HG02943 (cell line): ENCODE measurements around the gene NUP85.
"Not testable (repeated sequence)": the region's sequence is repeated elsewhere in the genome, so short reads cannot be mapped to it uniquely, and the experiment has no call there.

Experiments
- ATAC-seq: cut with Tn5 transposase; IDR thresholded peaks from one replicate; pipeline ENCODE4 v1.9.1; 2021; ENCODE audit warnings: mild to moderate bottlenecking, low read depth, moderate library complexity; ENCODE audit not compliant: unreplicated experiment

The NUP85 gene

DNA sequence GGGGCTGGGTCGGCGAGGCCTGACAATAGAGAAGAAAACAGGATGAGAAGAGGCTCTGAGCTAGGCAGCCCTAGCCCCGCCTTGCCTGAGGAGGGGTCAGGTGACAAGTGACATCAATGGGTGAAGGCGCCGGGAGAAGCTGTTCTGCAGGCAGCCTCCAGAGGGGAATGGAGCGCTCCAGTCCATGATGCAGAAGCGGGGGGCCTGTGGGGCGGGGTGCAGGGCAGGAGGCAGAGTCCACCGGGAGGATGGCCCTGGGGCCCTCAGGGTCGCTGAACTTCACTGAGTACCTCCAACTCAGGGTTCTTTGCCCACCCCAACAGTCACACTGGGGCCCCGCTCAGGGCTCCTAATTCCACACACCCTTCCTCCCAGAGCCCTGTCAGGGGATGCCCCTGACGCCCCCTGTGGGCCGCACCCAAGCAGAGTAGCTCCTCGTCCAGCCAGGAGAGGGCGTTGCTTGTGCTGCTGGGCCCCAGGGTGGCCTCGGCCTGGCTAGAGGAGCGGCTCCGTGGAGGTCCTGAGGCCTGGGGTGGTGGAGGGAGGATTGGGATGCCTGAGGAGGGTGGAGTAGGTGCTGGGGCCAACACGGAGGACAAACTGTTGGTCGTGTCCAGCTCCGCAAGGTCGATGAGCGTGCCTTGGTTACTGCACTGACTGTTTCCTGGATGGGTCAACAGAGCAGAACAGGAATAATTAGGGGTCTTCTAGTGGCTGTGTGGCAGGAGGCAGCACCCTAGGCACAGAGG, 35.1 kb downstream of the NUP85 start:
- no peak for ATAC-seq

DNA sequence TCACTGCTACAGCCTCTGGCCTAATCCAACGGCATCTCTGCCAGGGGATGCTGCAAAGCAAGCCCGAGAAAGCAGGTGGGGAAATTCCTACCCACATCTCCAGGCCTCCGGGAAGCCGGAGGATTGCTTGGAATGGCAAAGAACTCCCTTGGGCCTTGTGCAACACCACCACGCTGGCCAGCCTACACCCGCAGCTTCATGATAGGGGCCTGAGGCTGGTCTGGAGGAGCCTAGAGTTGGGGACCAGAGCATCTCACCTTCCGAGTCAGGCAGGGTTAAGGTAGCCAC, 35.6 kb downstream of the NUP85 start:
- ATAC-seq: no peak

DNA sequence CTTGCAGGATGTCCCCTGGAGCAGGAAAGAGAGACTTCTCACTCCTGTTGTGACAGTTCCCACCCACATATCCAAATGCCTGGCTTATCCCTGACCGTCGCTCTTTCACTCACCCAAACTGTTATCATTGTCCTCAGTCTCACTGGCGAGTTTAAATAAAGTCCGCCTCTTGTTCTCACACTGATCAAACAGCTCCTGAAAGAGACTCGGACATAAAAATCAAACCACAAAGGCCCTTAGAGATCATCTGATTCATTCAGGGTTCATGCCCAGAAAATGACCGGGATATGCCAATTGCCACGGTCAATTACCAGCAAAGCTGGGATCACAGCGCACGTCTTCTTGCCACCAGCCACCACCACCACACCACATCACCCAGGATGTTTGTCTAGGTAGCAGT, 36.0 kb downstream of the NUP85 start:
- ATAC-seq: no peak

DNA sequence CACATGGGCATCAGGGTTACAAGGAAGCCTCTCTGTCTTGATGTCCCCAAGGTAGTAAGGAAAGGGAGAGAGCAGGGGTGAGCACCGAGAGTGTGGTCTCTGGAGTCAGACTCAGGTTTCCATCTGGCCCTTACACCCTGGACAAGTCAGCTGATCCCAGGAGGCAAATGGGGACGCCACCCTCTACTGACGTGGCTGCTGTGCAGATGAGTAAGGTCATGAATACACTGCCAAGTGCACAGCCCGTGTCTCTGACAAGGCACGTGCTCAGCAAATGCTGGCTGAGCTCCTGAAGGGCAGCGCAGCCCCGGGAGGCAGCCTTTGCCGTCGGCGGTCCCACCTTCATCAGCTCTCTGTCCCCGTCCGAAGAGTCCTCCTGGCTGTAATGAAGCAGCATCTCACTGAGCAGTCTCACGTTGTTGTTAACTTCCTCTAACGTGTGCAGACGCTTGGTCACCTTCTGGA, 36.5 kb downstream of the NUP85 start:
- ATAC-seq: no peak

DNA sequence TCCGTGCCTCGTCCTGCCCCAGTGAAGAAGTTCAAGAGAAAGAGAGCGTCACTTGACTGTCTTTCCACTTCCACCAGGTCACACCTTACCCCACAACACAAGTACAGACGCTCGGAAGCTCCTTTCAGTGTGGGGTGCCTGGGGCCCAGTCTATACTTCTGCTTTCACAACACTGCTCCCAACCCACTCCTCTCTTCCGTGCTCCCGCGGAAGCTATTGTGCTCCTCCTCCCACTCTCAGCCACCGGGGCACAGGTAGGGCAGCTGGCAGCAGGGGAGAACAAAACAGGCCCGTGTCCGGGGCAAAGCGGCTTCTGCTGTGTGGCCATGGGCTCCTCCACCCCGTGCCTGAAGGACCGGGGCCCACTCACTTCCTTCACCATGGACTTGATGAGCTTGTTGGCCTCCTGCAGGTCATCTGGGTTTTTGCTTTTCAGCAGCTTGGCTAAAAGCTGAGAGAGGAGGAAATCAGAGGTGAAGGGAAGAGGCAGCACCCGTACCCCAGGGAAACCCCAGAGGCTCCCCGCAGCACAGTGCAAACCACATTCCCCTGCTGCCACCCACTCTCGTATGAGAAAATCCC, 37.1 kb downstream of the NUP85 start:
- no peak for ATAC-seq

DNA sequence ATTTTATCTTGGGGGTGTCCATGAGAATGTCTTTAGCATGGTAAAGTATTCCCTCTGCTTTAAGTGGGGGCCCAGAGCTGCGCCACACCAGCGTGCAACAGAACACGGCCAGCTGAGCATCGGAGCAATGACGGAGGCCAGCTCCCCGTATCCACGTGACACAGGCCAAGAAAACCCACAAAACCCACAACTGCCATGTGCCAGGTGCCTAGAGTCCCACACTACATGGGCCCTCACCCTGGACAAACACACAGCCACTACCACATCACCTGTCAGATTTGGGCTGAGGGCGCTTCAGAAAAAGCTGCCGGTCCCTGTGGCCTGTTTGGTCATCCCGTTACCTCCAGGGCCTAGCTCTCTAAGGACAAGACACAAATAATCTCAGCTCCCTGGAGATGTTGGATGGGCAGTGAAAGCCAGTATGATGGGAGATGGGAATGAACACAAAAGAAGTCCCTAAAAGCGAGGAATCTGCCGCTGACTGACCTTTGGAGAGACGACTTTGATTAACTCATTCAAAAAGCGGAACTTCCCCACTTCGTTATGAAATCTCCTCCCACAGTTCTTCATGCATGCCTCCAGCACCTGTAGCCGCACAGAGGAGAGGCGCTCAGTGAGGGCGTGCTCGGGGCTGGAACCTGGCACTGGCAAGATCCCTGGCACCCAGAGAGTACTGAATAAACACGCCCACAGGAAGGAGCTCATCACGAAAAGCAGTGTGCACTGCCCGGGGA, 38.8 kb downstream of the NUP85 start:
- no peak for ATAC-seq

DNA sequence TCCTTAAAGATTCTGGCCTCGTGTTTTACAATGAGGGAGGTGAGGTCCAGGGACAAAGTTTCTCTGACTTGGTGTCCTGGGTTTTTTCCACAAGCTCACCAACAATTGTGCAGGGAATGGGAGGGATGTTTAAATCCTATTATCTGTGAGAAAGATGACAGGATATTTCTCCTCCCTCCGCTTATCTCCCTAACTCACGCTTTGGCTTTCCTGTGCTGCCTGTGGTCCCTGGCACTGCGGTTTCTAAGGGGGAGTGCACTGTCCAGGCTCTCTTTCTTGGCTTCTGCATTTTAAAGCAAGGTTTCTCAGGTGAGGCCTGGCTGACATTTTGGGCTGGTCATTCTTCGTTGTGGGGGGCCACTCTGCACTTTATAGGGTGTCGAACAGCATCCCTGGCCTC, 39.5 kb downstream of the NUP85 start:
- no peak for ATAC-seq

DNA sequence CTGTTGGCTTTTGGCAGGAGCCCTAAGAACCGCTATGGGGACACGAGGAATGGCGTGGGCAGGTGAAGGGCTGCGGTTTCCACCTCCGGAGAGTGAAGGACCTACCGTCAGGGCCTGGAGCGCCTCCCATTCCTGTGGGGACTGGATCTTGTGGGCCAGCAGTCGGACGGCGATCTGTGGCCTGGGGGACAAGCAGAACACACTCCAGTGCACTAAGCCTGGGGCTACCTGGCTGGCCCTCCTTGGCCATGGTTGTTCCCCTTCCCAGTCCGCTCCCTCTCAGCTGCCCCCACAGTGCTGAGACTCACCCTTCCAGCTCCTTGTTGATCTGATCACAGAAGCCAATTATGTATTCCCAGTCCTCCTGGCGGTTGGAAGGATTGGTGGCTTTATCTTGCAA, 40.9 kb downstream of the NUP85 start:
- ATAC-seq: no peak

DNA sequence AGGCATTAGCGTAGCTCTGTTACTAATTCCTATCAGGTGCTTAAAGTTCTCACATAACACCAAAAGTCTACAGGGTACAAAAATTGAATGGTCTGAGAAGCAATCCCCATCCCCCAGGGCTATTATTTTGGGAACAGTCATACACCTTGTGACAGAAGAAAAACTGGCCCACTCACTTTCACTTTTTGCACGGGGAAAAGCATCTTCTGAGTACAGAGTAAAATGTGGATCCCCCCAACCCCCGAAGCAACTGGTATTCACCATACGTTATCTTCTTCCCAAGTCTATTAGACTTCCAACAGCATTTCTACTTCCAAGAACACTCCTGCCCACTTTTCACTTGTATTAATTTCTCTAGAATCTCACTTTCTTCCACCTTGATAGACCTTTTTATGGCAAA, 44.1 kb downstream of the NUP85 start:
- ATAC-seq: no peak

DNA sequence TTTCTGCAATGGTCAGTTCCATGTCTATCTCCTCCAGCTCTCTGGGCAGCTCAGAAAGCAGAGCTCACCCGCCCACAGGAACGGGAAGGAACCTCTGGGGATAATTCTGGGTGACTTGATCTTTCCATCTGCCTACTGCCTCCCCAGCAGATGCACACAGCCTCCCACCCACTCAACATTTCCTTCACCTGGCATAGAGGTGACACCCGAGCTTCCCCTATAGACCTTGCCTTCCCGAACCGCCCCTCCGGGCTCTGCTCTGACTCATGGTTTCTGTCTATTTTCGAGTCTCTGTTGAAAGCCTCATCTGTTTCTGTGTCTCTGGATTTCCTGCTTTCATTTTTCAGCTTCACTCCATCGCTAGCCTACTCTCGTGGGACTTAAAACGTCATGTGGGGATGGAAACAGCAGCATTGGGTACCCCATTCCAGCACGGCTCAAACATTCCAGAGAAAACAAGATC, 44.6 kb downstream of the NUP85 start:
- ATAC-seq: peak; percentile 88

DNA sequence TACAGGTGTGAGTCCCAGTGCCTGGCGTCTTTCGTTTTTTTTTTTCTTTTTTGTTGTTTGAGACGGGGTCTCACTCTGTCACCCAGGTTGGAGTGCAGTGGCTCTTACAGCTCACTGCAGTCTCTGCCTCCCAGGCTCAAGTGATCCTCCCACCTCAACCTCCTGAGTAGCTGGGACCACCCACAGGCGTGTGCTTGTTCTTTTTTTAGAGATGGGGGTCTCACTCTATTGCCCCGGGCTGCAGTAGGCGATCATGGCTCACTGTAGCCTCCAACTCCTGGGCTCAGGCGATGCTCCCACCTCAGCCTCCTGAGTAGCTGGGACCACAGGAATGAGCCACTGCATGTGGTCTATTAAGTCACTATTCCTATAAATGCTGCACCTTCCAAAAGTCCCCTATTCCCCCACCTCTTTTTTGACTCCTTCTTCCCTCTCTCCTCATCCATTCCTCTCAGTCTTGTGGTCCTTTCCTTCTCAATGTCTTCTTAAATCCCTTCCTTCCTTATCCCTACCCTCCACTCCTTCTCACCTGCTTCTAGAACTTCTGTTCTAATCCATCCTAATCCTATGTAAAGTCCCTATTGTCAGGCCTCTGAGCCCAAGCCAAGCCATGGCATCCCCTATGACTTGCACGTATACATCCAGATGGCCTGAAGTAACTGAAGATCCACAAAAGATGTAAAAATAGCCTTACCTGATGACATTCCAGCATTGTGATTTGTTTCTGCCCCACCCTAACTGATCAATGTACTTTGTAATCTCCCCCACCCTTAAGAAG, 46.7 kb downstream of the NUP85 start:
- no peak for ATAC-seq

DNA sequence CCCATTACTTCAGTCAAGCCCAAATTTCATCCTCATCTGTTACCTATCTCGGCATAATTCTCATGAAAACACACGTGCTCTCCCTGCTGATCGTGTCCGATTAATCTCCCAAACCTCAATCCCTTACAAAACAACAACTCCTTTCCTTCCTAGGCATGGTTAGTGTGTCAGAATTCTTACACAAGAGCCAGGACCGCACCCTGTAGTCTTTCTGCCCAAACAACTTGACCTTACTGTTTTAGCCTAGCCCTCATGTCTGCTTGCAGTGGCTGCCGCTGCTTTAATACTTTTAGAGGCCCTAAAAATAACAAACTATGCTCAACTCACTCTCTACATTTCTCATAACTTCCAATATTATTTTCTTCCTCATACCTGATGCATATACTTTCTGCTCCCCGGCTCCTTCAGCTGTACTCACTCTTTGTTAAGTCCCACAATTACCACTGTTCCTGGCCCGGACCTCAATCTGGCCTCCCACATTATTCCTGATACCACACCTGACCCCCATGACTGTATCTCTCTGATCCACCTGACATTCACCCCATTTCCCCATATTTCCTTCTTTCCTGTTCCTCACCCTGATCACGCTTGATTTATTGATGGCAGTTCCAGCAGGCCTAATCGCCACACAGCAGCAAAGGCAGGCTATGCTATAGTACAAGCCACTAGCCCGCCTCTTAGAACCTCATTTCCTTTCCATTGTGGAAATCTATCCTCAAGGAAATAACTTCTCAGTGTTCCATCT, 50.6 kb downstream of the NUP85 start:
- ATAC-seq: not testable (repeated sequence)

DNA sequence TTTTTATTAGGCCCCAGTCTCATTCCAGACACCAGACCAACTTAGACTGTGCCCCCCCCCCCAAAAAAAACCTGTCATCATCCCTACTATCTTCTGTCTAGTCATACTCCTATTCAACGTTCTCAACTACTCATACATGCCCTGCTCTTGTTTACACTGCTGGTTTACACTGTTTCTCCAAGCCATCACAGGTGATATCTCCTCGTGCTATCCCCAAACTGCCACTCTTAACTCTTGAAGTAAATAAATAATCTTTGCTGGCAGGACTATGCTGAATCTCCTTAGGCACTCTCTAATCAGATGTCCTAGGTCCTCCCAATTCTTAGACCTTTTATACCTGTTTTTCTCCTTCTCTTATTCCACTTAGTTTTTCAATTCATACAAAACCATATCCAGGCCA, 51.7 kb downstream of the NUP85 start:
- not testable (repeated sequence) for ATAC-seq

DNA sequence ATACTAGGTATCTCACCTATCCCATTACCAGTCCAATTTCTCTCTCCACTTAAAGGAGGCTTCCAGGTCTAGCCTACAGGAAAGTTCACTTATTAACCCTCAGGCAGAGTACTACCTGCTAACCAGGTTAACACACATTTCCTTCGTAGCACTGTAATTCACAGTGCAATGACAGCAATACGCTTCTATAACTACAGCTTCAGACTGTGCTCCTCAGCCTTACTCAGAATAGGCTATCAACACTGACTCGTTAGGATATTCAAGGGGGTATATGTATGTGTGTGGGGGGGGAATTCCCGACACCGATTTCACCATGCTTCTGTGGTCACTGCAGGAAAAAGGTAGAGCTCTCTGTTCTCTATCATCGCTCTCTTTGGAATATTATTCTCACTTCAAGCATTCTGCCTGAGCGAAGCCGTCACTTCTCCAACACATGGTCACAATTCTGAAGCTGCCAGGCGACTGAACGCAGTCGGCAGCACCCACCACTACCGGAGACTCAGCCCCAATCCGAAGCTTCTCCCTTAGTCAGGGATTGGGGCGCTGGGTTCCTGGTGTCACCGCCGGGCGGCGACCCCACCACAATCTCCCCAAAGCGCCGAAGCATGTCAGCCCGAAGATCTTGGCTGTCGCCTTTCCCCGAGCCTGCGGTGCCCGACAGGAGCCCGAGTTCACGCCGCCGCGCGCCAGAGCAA, 55.3 kb downstream of the NUP85 start:
- ATAC-seq: peak; percentile 27

DNA sequence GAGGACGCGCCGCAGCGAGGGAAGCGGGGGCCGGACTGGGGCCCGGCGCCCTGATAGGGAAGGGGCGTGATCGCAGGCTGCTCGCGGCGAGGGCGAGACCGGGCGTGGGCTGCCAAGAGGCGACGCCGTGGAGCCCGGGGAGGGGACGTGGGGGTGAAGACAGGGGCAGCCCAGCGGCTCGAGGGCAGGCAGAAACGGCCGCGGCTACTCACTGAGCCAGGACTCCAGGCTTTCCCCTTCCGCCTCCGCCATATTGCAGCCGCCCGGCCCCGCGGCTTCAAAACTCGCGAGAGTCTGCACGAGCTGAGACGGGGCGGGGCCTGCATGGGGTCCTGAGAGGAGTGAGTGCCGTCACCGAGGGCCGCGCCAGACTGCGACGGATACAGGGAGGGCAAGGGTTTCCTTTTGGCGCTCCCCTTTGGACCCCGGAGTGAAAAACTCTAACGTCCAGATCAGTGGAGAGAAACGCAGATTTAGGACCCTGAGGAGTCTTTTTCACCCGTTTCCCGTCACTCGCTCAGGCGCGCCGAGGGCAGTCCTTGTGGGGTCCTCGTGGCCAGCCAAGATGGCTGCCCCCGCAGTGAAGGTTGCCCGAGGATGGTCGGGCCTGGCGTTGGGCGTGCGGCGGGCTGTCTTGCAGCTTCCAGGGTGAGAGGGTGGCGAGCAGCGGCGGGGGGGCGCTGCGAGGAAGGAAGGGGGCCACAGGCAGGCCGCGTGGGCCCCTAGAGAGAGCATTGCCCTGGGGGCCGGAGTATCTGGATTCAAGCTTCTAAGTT, 56.0 kb downstream of the NUP85 start, which contains the start of the genes GGA3 and MRPS7:
Gene GGA3 (minus strand): TSS at position 271 of the 776 bp plus-strand sequence. CDS start 19 bp downstream, at position 252.
Gene MRPS7 (plus strand): TSS at position 544 of the 776 bp plus-strand sequence. CDS start 22 bp downstream, at position 566.
- ATAC-seq: peak; percentile 83

DNA sequence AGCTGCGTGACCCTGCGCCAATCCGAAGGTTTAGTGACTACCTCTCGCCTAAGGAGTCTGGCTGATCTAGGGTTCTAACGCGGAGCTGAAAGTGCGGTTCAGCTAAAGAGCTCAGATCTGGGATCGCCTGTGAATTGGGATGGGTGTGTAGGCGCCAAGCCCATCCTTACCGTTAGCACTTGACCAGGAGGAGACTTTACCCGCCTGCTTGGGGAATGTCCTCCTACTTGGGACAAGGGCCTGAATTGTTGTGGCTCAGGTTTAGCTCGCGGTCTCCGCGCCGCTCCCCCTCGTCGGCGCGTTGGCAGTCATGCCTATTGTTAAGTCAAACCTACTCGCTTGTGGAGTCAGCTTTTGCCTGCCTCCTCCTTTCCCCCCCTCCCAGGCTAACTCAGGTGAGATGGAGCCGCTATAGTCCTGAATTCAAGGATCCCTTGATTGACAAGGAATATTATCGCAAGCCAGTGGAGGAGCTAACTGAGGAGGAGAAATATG, 56.7 kb downstream of the NUP85 start:
- no peak for ATAC-seq

DNA sequence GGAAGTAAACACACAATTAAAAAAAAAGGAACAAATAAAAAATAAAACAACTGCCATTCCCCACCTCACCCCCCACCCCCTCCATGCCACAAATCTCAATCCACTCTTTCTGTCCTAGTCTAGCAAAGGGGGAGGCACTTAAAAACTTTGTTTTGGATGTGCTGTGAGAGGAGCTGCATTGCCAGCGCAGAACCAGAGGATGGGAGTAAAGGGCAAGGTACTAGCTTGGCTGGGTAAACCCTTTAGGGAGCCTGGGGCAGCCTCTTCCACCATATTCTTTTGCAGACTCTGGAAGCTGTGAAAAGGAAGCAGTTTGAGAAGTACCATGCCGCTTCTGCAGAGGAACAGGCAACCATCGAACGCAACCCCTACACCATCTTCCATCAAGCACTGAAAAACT, 57.6 kb downstream of the NUP85 start:
- ATAC-seq: no peak

DNA sequence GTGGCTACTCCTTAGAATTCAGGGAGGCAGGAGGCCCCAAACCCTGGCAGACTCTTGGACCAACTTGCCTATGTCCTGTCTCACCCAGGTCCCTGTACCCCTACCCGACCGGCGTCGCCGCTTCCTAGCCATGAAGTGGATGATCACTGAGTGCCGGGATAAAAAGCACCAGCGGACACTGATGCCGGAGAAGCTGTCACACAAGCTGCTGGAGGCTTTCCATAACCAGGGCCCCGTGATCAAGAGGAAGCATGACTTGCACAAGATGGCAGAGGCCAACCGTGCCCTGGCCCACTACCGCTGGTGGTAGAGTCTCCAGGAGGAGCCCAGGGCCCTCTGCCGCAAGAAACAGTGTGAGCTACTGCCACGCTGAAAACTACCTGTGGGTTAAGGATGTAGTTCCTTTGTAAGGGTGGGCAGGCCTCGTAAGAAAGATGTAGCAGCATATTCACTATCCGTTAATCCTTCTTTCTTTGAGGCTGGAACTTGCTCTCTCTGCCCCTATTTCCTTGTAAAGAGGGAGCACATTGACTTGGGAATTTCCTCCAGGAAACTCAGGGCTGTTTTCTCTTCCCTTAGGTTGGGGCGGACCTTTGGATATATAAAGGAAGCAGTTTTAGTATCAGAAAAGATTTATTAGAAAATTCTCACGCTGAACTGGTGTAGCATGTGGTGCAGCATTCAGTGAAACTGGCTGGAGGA, 60.3 kb downstream of the NUP85 start:
- no peak for ATAC-seq
